CD14-positive monocyte (primary cell): Measurements from ENCODE around the gene FMR1. TPM values are rescaled to one million over a fixed set of nuclear protein-coding genes. Genes with fewer than 3 reads are reported as not detected.

ENCODE experiments used
- DNase-seq, 3 donors: peaks; one replicate each; pipeline ENCODE4 v3.0.0-alpha.2; 2011 to 2022
- H2AFZ ChIP-seq: 2 replicates; pipeline ENCODE4 v1.6.0; 2012; ENCODE audit warnings: mild to moderate bottlenecking, low read depth, low read length, inconsistent platforms; ENCODE audit not compliant: insufficient read depth, poor library complexity, severe bottlenecking
- H3K27ac ChIP-seq, 2 donors: 1 replicate in 1 of 2; 2 replicates in 1 of 2; pipeline ENCODE4 v1.5.1; 2012 to 2013; ENCODE audit warnings: low read length in 2 of 2, control low read depth in 1 of 2, inconsistent platforms in 1 of 2, low read depth in 1 of 2, mild to moderate bottlenecking in 1 of 2
- H3K27me3 ChIP-seq, 2 donors: one replicate each; pipeline versions ENCODE4 v1.6.0 to v1.6.1; 2011 to 2013; ENCODE audit warnings: low read length in 2 of 2; ENCODE audit not compliant: control insufficient read depth in 2 of 2, insufficient read depth in 2 of 2
- H3K36me3 ChIP-seq, 2 donors: replicated peaks in 1 of 2; 1 replicate in 1 of 2; 2 replicates in 1 of 2; pipeline versions ENCODE4 v1.5.1 to v1.6.1; 2012 to 2013; ENCODE audit warnings: low read length in 2 of 2, control low read depth in 1 of 2, inconsistent platforms in 1 of 2, mild to moderate bottlenecking in 1 of 2; ENCODE audit not compliant: insufficient read depth in 2 of 2, control insufficient read depth in 1 of 2
- H3K4me1 ChIP-seq, 2 donors: 1 replicate in 1 of 2; 2 replicates in 1 of 2; pipeline versions ENCODE4 v1.5.1 to v1.6.1; 2012 to 2013; ENCODE audit warnings: low read length in 2 of 2, control low read depth in 1 of 2, inconsistent platforms in 1 of 2, mild to moderate bottlenecking in 1 of 2, moderate library complexity in 1 of 2; ENCODE audit not compliant: insufficient read depth in 2 of 2, control insufficient read depth in 1 of 2
- H3K4me2 ChIP-seq: replicated peaks from 2 replicates; pipeline ENCODE3; 2012; ENCODE audit warnings: low read length, moderate library complexity, mild to moderate bottlenecking; ENCODE audit not compliant: poor library complexity, severe bottlenecking; ENCODE audit errors: extremely low read depth
- H3K4me3 ChIP-seq, 3 experiments: fragments of 200-600 bp in 1 of 3; sonication (generic) in 1 of 3; replicated peaks in 1 of 3; 1 replicate in 2 of 3; 2 replicates in 1 of 3; pipeline ENCODE4 v1.5.1; 2011 to 2013; ENCODE audit warnings: low read length in 3 of 3, mild to moderate bottlenecking in 3 of 3, control low read depth in 2 of 3, low read depth in 2 of 3, inconsistent platforms in 1 of 3, moderate library complexity in 1 of 3
- H3K79me2 ChIP-seq: 2 replicates; pipeline ENCODE4 v1.6.0; 2012; ENCODE audit warnings: mild to moderate bottlenecking, control low read depth, inconsistent platforms, low read length, moderate library complexity; ENCODE audit not compliant: insufficient read depth
- H3K9ac ChIP-seq: 2 replicates; pipeline ENCODE4 v1.6.0; 2017; ENCODE audit warnings: low read length, mild to moderate bottlenecking; ENCODE audit not compliant: insufficient read depth, poor library complexity, severe bottlenecking
- H3K9me3 ChIP-seq, 2 donors: replicated peaks in 1 of 2; 1 replicate in 1 of 2; 2 replicates in 1 of 2; pipeline versions ENCODE4 v1.5.1 to v1.6.1; 2012 to 2013; ENCODE audit warnings: low read length in 2 of 2, control low read depth in 1 of 2; ENCODE audit not compliant: control insufficient read depth in 1 of 2, insufficient read depth in 1 of 2
- H4K20me1 ChIP-seq: 2 replicates; pipeline ENCODE4 v1.6.0; 2012; ENCODE audit warnings: mild to moderate bottlenecking, low read length, control low read depth, moderate library complexity; ENCODE audit not compliant: insufficient read depth
- H3K27ac Mint-ChIP-seq, 7 donors: one replicate each; pipeline ENCODE4 v1.8.0; 2020; ENCODE audit warnings: mild to moderate bottlenecking in 7 of 7, mixed read lengths in 7 of 7, moderate library complexity in 6 of 7, inconsistent platforms in 2 of 7
- H3K27me3 Mint-ChIP-seq, 3 donors: one replicate each; pipeline ENCODE4 v1.8.0; 2021 to 2022; ENCODE audit warnings: low read depth in 3 of 3, mild to moderate bottlenecking in 3 of 3, mixed read lengths in 3 of 3, moderate library complexity in 3 of 3, inconsistent platforms in 1 of 3
- H3K36me3 Mint-ChIP-seq, 2 donors: one replicate each; pipeline ENCODE4 v1.8.0; 2020; ENCODE audit warnings: mixed read lengths in 2 of 2, inconsistent platforms in 1 of 2, mild to moderate bottlenecking in 1 of 2
- H3K4me1 Mint-ChIP-seq: one replicate; pipeline ENCODE4 v1.8.0; 2020; ENCODE audit warnings: mild to moderate bottlenecking, mixed read lengths
- H3K4me3 Mint-ChIP-seq, 2 donors: one replicate each; pipeline ENCODE4 v1.8.0; 2020; ENCODE audit warnings: mild to moderate bottlenecking in 2 of 2, mixed read lengths in 2 of 2, moderate library complexity in 1 of 2
- H3K9me3 Mint-ChIP-seq, 7 donors: one replicate each; pipeline ENCODE4 v1.8.0; 2020 to 2022; ENCODE audit warnings: mixed read lengths in 7 of 7, mild to moderate bottlenecking in 6 of 7, moderate library complexity in 6 of 7, inconsistent platforms in 2 of 7
- CTCF ChIP-seq: fragments of 200-600 bp; IDR thresholded peaks from one replicate; pipeline ENCODE4 v1.8.0; 2022; ENCODE audit warnings: antibody characterized with exemption, mild to moderate bottlenecking
- WGBS: methylation state at CpG from one replicate; pipeline ENCODE4 v1.1.5; 2013; ENCODE audit warnings: missing lambda C conversion rate; ENCODE audit not compliant: insufficient coverage; 5-methylcytosine and 5-hydroxymethylcytosine counted together
- intact Hi-C, 2 donors: fragments of 100-400 bp; cut with micrococcal nuclease; formaldehyde crosslinking; loops; one replicate each; pipeline versions ENCODE4 v1.15.0 to v1.15.1; 2023
- polyA plus RNA-seq, 3 donors: library from polyadenylated mRNA; depleted of rRNA in 1 of 3; unstranded in 2 of 3; stranded (reverse) in 1 of 3; fragments of 300-500 nt in 2 of 3; fragments of >200 nt in 1 of 3; fragmentation: Illumina TruSeq in 2 of 3; gene quantifications; 1 replicate in 2 of 3; 2 replicates in 1 of 3; pipeline ENCODE4 v1.2.3, GENCODE V29; 2012 to 2021

Gene FMR1
- polyA plus RNA-seq, 3 donors, result 3.7 to 31.8 (median 5.1) TPM

DNA sequence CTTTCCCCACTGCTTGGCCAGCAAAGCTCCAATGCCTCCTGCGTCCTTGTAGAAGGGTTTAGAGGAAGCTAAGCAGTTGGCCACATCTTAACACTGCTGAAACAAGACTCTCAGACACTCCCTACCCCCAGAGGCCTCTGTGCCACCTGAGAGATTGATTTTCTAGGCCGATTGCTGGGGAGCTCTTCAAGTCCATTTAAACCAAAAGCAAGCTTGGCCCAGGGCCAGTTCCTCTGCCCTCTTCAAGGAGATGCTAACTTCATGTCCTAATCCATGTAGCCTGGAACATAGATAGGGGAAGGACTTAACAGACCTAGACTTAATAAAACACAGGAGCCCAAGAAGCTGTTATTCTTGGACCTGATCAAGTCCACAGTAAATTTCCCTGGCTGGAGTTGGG lies 42.3 kb downstream of the FMR1 start:
- H3K79me2 ChIP-seq, result no peaks in the 10 kb centered on the region
- no peak for TF ChIP-seq CTCF
- peaks cover 2 to 6% of the 10 kb centered on the region in 2 donors for H3K36me3 ChIP-seq
- no peaks in the 10 kb centered on the region for H3K27me3 ChIP-seq
- H3K4me1 ChIP-seq, result no peaks in the 10 kb centered on the region
- H3K9me3 Mint-ChIP-seq, result peaks cover 0 to 3% (median 0%) of the 10 kb centered on the region in 7 donors
- H2AFZ ChIP-seq, result no peak overlapping the region
- intact Hi-C loops, result no loop called here
- DNase-seq, result no peak
- no peak overlapping the region for H3K4me3 Mint-ChIP-seq
- no peak overlapping the region for H3K4me3 ChIP-seq
- peaks cover 12 to 16% of the 10 kb centered on the region in 2 donors for H3K36me3 Mint-ChIP-seq
- H4K20me1 ChIP-seq, result no peaks in the 10 kb centered on the region
- H3K27ac ChIP-seq, result no peak overlapping the region
- H3K4me2 ChIP-seq, result no peak overlapping the region
- H3K27ac Mint-ChIP-seq, result no peak overlapping the region
- peaks cover 0 to 2% (median 2%) of the 10 kb centered on the region in 3 donors for H3K27me3 Mint-ChIP-seq
- no peak overlapping the region for H3K9ac ChIP-seq
- no peaks in the 10 kb centered on the region for H3K4me1 Mint-ChIP-seq
- no CpG with 5 or more reads among the region's 2 CpGs for WGBS
- H3K9me3 ChIP-seq, result no peaks in the 10 kb centered on the region

- TF ChIP-seq CTCF, result no peak
- H3K27me3 ChIP-seq, result no peaks in the 10 kb centered on the region
- H2AFZ ChIP-seq, result no peak overlapping the region
- no peaks in the 10 kb centered on the region for H3K36me3 ChIP-seq
- H3K27ac ChIP-seq, result no peak overlapping the region
- H3K27ac Mint-ChIP-seq, result no peak overlapping the region
- no peaks in the 10 kb centered on the region for H3K4me1 ChIP-seq
- H3K4me3 ChIP-seq, result no peak overlapping the region
- no peaks in the 10 kb centered on the region for H3K9me3 ChIP-seq
- H3K36me3 Mint-ChIP-seq, result no peaks in the 10 kb centered on the region
- intact Hi-C loops, result no loop called here
- peaks cover 0 to 2% (median 2%) of the 10 kb centered on the region in 3 donors for H3K27me3 Mint-ChIP-seq
- H3K4me3 Mint-ChIP-seq, result no peak overlapping the region
- DNase-seq, result no peak
- H3K9me3 Mint-ChIP-seq, result peaks cover 0 to 3% (median 0%) of the 10 kb centered on the region in 7 donors
- H3K4me1 Mint-ChIP-seq, result no peaks in the 10 kb centered on the region
- H3K9ac ChIP-seq, result no peak overlapping the region
- WGBS, result no CpG with 5 or more reads among the region's 2 CpGs
- no peak overlapping the region for H3K4me2 ChIP-seq
- H4K20me1 ChIP-seq, result no peaks in the 10 kb centered on the region
- H3K79me2 ChIP-seq, result no peaks in the 10 kb centered on the region
Observed at GRCh38 chrX:147957291-147957690, 45.6 kb downstream of the FMR1 start.
